Measurements from ENCODE around the gene ATF6. TPM values are rescaled to one million over a fixed set of nuclear protein-coding genes. Genes with fewer than 3 reads are reported as not detected.

ATF6 gene
- total RNA-seq, 1 experiment from 2014 or later = 10.6 TPM

DNA sequence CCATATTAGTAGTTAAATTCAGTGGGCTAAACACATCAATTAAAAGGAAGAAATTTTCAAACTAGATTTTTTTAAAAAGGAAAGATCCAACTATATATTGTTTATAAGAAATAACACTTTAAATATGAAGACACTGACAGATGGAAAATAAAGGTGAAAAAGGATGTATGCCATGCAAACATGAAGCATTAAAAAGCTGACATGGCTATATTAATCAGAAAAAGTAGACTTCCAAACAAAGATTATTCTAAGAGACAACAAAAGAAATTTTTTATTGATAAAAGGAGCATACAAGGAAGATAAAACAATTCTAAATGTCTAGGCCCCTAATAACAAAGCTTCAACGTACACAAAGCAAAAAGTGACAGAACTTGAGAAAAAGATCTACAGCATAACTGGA, 92.2 kb downstream of the ATF6 start:
- no peaks in the 10 kb centered on the region for H3K27me3 Mint-ChIP-seq (ENCODE audit: low read depth)
- no peaks in the 10 kb centered on the region for H3K9me3 Mint-ChIP-seq
- H3K4me3 Mint-ChIP-seq = no peak overlapping the region
- peaks cover 10% of the 10 kb centered on the region for H3K36me3 Mint-ChIP-seq
- POLR2A ChIA-PET = no interaction called here
- TF ChIP-seq, protein P1, sequence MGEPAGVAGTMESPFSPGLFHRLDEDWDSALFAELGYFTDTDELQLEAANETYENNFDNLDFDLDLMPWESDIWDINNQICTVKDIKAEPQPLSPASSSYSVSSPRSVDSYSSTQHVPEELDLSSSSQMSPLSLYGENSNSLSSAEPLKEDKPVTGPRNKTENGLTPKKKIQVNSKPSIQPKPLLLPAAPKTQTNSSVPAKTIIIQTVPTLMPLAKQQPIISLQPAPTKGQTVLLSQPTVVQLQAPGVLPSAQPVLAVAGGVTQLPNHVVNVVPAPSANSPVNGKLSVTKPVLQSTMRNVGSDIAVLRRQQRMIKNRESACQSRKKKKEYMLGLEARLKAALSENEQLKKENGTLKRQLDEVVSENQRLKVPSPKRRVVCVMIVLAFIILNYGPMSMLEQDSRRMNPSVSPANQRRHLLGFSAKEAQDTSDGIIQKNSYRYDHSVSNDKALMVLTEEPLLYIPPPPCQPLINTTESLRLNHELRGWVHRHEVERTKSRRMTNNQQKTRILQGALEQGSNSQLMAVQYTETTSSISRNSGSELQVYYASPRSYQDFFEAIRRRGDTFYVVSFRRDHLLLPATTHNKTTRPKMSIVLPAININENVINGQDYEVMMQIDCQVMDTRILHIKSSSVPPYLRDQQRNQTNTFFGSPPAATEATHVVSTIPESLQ (CRISPR knock-in tag; IDR thresholded peaks at IDR 0.05) = no peak
- no peak for TF ChIP-seq IRF2 (CRISPR knock-in tag; IDR thresholded peaks at IDR 0.05; ENCODE audit: borderline replicate concordance, low read depth)
- no peak for TF ChIP-seq RELA (CRISPR knock-in tag; IDR thresholded peaks at IDR 0.05; ENCODE audit: borderline replicate concordance)
- TF ChIP-seq, protein P2, sequence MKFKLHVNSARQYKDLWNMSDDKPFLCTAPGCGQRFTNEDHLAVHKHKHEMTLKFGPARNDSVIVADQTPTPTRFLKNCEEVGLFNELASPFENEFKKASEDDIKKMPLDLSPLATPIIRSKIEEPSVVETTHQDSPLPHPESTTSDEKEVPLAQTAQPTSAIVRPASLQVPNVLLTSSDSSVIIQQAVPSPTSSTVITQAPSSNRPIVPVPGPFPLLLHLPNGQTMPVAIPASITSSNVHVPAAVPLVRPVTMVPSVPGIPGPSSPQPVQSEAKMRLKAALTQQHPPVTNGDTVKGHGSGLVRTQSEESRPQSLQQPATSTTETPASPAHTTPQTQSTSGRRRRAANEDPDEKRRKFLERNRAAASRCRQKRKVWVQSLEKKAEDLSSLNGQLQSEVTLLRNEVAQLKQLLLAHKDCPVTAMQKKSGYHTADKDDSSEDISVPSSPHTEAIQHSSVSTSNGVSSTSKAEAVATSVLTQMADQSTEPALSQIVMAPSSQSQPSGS (CRISPR knock-in tag; IDR thresholded peaks at IDR 0.05; ENCODE audit: borderline replicate concordance, low read depth) = no peak
- no peak for TF ChIP-seq JAZF1 (CRISPR knock-in tag; IDR thresholded peaks at IDR 0.05)
- TF ChIP-seq, protein P3, sequence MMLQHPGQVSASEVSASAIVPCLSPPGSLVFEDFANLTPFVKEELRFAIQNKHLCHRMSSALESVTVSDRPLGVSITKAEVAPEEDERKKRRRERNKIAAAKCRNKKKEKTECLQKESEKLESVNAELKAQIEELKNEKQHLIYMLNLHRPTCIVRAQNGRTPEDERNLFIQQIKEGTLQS (CRISPR knock-in tag; conservative IDR thresholded peaks at IDR 0.05) = no peak
- no peak for TF ChIP-seq SMAD3 (CRISPR knock-in tag; IDR thresholded peaks at IDR 0.05; ENCODE audit: borderline replicate concordance)
- no peak for TF ChIP-seq TEAD1 (CRISPR knock-in tag; IDR thresholded peaks at IDR 0.05)
- no peak for TF ChIP-seq NR3C1 (CRISPR knock-in tag; conservative IDR thresholded peaks at IDR 0.05; ENCODE audit: low read depth)
- no peak for TF ChIP-seq NFYB (CRISPR knock-in tag; conservative IDR thresholded peaks at IDR 0.05; ENCODE audit: low read depth)
- no peak for TF ChIP-seq KAT7 (CRISPR knock-in tag; IDR thresholded peaks at IDR 0.05; ENCODE audit: borderline replicate concordance)
- CTCF ChIA-PET = interaction anchor here (1.2 to 2.2 kb wide), 2 partner anchors 66 to 179 kb away, joined by 3 to 13 read pairs; no protein-coding TSS in a partner anchor
- DNase-seq (ENCODE audit: low spot score) (no peak), ATAC-seq (no peak)
- H3K27ac Mint-ChIP-seq = no peak overlapping the region
- H3K4me1 Mint-ChIP-seq = no peaks in the 10 kb centered on the region

DNA sequence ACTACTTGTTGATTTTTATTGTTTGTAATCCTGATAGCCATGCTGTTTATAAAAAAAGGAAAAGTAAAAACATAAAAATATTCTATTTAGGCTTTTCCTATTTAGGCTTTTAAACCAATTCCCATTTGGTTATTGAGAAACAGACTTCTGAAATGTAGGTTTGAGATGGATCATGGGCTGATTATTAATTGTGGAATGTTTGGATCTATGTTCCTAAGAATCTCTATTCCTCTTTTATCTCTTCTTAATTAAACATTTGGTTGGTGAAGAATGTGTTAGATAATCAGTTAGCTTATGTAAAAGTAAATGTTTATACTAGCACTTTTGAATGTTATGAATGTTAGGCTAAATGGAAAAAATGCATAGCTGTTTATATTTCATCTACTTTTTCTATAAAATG, 97.4 kb downstream of the ATF6 start:
- Mint-ChIP-seq H3K27me3 (ENCODE audit: low read depth) (no peaks in the 10 kb centered on the region), H3K27ac (no peak overlapping the region), H3K36me3 (no peaks in the 10 kb centered on the region), H3K9me3 (no peaks in the 10 kb centered on the region), H3K4me3 (no peak overlapping the region), H3K4me1 (no peaks in the 10 kb centered on the region)
- ChIA-PET POLR2A (no interaction called here), CTCF (interaction anchor here (1.0 to 1.8 kb wide), 4 partner anchors 10 to 173 kb away, joined by 3 to 14 read pairs (median 6); no protein-coding TSS in a partner anchor)
- no peak for TF ChIP-seq GRHL2 (CRISPR knock-in tag; IDR thresholded peaks at IDR 0.05; ENCODE audit: insufficient replicate concordance, severe bottlenecking)
- no peak for ATAC-seq
- no peak for DNase-seq (ENCODE audit: low spot score)

DNA sequence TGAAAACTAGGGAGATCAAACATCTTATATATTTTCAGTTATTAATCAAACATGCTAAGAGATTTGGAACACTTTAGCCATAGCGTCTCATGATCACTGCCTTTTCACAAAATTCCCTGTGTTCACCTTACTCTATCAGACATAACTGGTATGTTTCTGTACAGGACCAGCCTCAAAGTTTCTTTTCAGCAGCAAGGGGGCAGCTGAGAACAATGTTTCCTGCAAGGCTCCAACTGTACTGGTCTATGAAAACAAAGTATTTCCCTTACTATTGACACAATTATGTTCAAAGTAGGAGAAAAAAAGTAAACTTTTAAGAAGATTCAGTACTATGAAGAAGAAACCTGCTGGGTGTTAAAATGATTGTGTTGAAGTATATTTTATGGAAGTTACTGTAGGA, 98.5 kb downstream of the ATF6 start:
- no peak for ATAC-seq
- POLR2A ChIA-PET = no interaction called here
- CTCF ChIA-PET = interaction anchor here (1.0 to 1.8 kb wide), 6 partner anchors 11 to 172 kb away, joined by 3 to 14 read pairs (median 4); partner anchors contain the start of gene OLFML2B

DNA sequence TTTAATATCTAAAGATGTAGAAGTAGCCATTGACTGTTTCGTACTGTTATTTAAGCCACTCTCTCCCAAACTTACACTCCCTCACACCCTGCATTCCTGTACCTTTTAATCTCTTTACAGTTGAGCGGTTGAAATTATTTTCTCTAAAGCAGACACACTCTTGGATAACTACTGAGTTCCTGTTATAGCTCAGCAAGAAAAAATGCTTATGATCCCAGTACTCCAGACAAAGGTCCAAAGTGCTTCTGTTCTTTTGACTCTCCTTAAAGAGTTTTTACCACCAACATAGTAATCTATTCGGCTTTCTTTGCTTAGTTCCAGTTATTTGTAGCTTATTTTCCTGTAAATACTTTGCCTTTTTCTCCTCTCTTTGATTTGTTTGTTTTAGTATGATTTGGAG, 100.1 kb downstream of the ATF6 start:
- no peak for TF ChIP-seq GTF2I (CRISPR knock-in tag; conservative IDR thresholded peaks at IDR 0.05)
- TF ChIP-seq, protein P4, sequence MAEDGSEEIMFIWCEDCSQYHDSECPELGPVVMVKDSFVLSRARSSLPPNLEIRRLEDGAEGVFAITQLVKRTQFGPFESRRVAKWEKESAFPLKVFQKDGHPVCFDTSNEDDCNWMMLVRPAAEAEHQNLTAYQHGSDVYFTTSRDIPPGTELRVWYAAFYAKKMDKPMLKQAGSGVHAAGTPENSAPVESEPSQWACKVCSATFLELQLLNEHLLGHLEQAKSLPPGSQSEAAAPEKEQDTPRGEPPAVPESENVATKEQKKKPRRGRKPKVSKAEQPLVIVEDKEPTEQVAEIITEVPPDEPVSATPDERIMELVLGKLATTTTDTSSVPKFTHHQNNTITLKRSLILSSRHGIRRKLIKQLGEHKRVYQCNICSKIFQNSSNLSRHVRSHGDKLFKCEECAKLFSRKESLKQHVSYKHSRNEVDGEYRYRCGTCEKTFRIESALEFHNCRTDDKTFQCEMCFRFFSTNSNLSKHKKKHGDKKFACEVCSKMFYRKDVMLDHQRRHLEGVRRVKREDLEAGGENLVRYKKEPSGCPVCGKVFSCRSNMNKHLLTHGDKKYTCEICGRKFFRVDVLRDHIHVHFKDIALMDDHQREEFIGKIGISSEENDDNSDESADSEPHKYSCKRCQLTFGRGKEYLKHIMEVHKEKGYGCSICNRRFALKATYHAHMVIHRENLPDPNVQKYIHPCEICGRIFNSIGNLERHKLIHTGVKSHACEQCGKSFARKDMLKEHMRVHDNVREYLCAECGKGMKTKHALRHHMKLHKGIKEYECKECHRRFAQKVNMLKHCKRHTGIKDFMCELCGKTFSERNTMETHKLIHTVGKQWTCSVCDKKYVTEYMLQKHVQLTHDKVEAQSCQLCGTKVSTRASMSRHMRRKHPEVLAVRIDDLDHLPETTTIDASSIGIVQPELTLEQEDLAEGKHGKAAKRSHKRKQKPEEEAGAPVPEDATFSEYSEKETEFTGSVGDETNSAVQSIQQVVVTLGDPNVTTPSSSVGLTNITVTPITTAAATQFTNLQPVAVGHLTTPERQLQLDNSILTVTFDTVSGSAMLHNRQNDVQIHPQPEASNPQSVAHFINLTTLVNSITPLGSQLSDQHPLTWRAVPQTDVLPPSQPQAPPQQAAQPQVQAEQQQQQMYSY (CRISPR knock-in tag; IDR thresholded peaks at IDR 0.05) = no peak
- TF ChIP-seq, protein P5, sequence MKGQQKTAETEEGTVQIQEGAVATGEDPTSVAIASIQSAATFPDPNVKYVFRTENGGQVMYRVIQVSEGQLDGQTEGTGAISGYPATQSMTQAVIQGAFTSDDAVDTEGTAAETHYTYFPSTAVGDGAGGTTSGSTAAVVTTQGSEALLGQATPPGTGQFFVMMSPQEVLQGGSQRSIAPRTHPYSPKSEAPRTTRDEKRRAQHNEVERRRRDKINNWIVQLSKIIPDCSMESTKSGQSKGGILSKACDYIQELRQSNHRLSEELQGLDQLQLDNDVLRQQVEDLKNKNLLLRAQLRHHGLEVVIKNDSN (CRISPR knock-in tag; IDR thresholded peaks at IDR 0.05) = no peak
- no peaks in the 10 kb centered on the region for H3K36me3 Mint-ChIP-seq
- DNase-seq (ENCODE audit: low spot score) = no peak
- no peak for ATAC-seq
- no peaks in the 10 kb centered on the region for H3K4me1 Mint-ChIP-seq
- ChIA-PET POLR2A (no interaction called here), CTCF (interaction anchor here (1.1 to 1.5 kb wide), 2 partner anchors 74 to 175 kb away, joined by 3 read pairs; no protein-coding TSS in a partner anchor)
- no peaks in the 10 kb centered on the region for H3K9me3 Mint-ChIP-seq
- no peak overlapping the region for H3K4me3 Mint-ChIP-seq
- no peak overlapping the region for H3K27ac Mint-ChIP-seq
- H3K27me3 Mint-ChIP-seq (ENCODE audit: low read depth) = no peaks in the 10 kb centered on the region

More for the DNA sequence above, 98.5 kb downstream of the ATF6 start:
- H3K27ac Mint-ChIP-seq = no peak overlapping the region
- TF ChIP-seq NFATC4 (CRISPR knock-in tag; IDR thresholded peaks at IDR 0.05) = no peak
- no peaks in the 10 kb centered on the region for H3K27me3 Mint-ChIP-seq (ENCODE audit: low read depth)
- H3K36me3 Mint-ChIP-seq = no peaks in the 10 kb centered on the region
- H3K4me1 Mint-ChIP-seq = no peaks in the 10 kb centered on the region
- H3K4me3 Mint-ChIP-seq = no peak overlapping the region
- H3K9me3 Mint-ChIP-seq = no peaks in the 10 kb centered on the region
- DNase-seq (ENCODE audit: low spot score) = no peak

All from WTC11 (cell line).